GM18909 (cell line): Measurements from ENCODE around the gene MAST4.

Experiments used
- ATAC-seq: cut with Tn5 transposase; IDR thresholded peaks from one replicate; pipeline ENCODE4 v1.9.1; 2021; ENCODE audit warnings: mild to moderate bottlenecking; ENCODE audit not compliant: unreplicated experiment, poor library complexity

Gene MAST4

GRCh38 chr5:66644111-66644510, 47.9 kb downstream of the MAST4 start:
- ATAC-seq, result no peak

GRCh38 chr5:66645039-66645438, 48.8 kb downstream of the MAST4 start:
- no peak for ATAC-seq

- ATAC-seq, result no peak
Observed at GRCh38 chr5:66646570-66646969, 50.4 kb downstream of the MAST4 start.

DNA sequence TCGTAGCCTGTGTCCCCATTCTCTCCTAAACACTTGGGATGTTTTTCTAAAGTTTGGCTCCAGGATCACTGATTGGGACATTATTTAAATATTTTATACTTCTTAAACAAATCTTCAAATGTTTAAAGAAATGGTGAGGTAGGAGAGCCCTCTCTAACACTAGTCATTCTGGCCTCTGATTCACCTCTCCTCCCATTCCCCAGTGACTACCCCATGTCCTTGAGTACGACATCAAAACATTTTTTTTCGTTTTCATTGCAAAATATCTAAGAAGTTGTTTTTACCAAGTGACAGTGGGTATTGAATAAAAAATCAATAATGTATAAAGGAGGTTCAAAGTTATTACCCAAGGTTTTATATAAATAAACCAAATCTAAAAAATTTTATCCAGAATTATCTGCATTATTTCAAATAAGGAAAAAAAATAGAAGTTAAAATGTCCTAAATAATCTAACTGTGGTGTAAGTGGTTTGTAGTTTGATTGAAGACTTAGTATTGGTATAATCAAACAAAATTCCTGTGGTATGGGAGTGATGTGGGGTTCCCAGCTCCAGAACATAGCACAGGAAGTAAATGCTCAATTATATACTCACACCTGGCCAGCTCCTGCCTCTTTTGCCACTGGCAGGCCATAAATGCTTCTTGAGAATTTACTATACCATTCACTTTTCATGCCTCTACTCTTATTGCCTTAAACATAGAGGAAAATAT, 51.1 kb downstream of the MAST4 start:
- no peak for ATAC-seq

DNA sequence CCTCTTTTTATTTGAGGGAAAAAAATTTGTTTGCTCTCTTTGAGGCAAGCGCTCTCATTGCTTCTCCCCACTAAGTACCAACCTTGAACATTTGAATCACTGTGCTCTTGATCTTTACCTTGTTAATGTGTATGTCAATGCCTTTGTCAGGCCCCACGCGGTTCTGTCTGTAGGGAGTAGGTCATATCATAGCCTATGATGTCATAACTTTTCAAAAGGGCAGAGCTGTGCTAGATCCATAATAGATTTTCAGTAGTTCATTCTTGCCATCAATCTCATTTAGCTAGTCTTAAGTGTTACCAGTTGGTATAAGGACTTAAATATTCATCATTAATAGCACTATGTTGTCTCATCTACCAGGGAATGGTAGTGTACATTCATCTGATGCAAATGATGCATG, 56.6 kb downstream of the MAST4 start:
- ATAC-seq, result no peak

DNA sequence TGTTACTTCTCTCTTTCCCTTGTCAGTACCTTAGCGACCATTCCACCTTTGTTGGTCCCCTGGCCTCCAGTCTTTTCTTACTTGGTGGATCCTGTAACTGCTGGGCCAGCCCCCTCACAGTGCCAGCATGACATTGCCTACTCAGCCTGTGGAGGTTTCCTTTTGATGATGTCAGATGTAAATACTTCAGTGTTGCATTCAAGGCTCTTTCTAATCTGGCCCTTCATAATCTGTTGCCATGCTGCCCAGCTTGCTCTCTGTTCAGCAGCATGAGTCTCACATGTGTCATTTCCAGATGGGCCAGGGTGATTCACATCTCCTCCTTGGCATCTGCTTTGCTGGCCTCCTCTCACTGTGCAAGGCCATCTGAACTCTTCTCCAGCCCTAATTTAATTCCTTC, 57.1 kb downstream of the MAST4 start:
- ATAC-seq, result no peak

- ATAC-seq, result no peak
Observed at GRCh38 chr5:66655395-66656324, 59.5 kb downstream of the MAST4 start.

- ATAC-seq, result no peak
Observed at GRCh38 chr5:66658516-66658915, 62.3 kb downstream of the MAST4 start.

GRCh38 chr5:66659780-66660179, 63.6 kb downstream of the MAST4 start:
- no peak for ATAC-seq

- no peak for ATAC-seq
Observed at GRCh38 chr5:66660396-66660795, 64.2 kb downstream of the MAST4 start.

DNA sequence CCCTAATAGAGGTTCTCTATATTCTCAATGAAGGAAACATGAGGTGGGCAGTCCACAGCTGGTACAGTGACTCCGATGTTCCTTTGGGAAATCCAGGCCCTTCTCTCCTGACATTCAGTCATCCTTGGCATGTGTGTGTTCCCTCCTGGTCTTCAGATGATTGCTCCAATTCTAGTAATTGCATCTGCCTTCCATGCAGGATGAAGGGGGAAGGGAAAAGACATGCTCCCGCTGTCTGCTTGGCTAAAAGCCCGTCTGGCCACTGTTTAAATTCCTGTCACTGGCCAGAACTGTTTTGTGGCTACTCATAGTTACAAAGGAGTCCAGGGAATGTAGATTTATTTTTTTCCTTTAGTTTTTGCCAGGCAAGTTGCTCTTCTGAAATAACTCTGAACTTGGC, 65.0 kb downstream of the MAST4 start:
- no peak for ATAC-seq

- ATAC-seq, result no peak
Observed at GRCh38 chr5:66666778-66667177, 70.6 kb downstream of the MAST4 start.

GRCh38 chr5:66669086-66669861, 73.1 kb downstream of the MAST4 start:
- ATAC-seq, result no peak

- no peak for ATAC-seq
Observed at GRCh38 chr5:66669862-66670195, 73.6 kb downstream of the MAST4 start.

DNA sequence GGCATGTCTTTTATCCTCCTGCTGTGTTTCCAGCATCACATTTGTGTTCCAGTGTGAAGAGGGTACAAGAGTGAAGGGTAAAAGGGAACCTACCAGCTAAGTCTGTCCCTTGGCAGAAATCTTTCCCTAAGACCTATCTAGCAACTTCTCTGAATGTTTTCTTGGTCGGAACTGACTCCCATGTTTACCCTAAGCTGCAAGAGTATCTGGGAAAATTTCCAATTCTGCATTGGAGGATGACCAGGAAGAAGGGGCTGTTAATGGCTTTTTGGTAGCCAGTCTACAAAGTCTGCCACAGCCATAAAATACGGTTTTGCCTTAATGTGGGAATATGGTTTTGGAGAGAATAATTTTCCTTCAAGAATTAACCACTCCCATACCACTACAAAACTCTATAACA, 75.1 kb downstream of the MAST4 start:
- no peak for ATAC-seq

DNA sequence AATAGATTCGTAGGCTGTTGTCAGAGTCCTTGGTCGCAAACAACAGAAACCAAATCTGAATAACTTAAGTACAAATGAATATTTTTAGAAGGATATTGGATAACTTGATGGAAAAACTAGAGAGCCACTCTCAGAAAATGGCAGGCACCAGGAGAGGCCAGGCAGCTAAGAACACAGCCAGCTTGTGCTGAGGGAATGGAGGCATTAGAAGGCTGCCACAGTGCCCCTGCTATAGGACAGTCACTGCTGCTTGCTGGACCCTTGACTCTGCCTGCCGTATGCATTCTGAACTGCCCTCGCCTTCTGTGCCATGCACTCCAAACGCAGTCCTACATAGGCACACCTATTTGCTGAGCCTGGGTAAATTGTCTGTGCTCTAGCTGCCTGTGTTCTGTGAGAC, 78.6 kb downstream of the MAST4 start:
- no peak for ATAC-seq

DNA sequence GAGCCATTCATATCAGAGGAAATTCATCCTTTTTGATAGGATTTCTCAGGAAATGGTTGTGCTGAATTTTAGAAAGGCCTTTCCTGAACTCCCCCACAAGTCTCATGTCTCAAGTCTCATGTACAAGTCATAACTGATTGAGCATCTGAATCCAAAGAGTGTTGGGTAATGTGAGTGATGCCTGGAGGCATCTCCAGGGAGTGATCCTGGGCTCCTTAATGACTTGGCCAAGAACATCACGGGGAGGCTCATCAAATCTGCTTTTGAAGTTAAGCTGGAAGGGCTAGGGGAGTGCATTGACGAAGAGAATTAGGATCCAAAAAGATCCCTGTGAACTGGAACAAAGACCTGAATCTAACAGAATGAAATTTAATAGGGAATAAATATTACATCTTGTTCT, 79.2 kb downstream of the MAST4 start:
- no peak for ATAC-seq

DNA sequence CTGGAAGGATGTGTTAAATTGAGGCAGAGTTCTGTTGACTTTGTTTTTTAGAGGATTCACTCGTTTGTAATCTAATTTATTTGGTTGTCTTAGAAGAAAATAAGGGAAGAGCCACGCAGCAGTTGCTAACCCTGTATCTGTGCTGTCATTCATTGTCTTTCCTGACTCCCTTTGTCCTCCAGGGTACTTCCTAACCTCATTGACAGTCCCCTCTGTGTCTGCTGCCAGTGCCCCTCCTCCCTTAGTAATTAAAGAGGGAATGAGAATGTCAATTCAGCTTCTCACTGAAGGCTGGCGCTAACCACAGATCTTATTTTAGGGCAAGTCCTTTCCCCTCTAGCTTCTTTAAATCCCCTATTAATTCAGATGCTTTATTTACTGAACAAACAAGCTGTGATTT, 84.0 kb downstream of the MAST4 start:
- no peak for ATAC-seq

- ATAC-seq, result no peak
Observed at GRCh38 chr5:66680804-66681203, 84.6 kb downstream of the MAST4 start.

DNA sequence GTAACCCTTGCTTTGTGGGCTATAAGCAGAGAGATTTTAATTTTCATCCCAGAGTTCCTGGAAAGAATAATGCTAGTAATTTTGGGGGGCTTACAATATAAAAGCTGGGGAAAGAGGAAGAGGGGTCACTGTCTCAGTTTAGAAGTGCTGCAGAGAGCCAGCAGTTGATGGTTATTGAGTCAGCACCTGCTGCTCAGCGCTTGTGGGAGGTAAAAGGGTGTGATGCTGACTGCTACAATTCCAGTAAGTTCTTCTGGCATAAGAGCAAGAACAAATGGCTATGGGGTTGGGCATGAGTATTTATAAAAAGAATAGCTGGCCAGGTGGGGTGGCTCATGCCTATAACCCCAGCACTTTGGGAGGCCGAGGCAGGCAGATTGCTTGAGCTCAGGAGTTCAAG, 88.5 kb downstream of the MAST4 start:
- no peak for ATAC-seq
